A549 (cell line): ENCODE measurements around the gene SSTR3.

Experiments used
- CBX2 ChIP-seq: fragments of 200-600 bp; sonication (generic); IDR thresholded peaks from 2 replicates; pipeline ENCODE4 v1.6.1; 2016; ENCODE audit warnings: low read depth, mild to moderate bottlenecking, borderline replicate concordance
- CHD4 ChIP-seq: fragments of 200-600 bp; sonication (generic); IDR thresholded peaks from 2 replicates; pipeline ENCODE4 v1.6.1; 2016; ENCODE audit warnings: antibody characterized with exemption, mild to moderate bottlenecking, borderline replicate concordance
- JUNB ChIP-seq: fragments of >200 bp; sonication (Bioruptor Twin); formaldehyde crosslinking; IDR thresholded peaks from 2 replicates; pipeline ENCODE4 v1.6.1; 2016
- USF2 ChIP-seq: fragments of 450-650 bp; IDR thresholded peaks from 2 replicates; pipeline ENCODE4 v1.6.1; 2014; ENCODE audit warnings: antibody characterized with exemption

GRCh38 chr22:37220543-37220981, 8.3 kb upstream of the SSTR3 start:
- no peak for TF ChIP-seq CHD4
- no peak for TF ChIP-seq CBX2
- no peak for TF ChIP-seq USF2
- TF ChIP-seq JUNB, result no peak
